Skeletal muscle satellite cell (primary cell): ENCODE measurements around the gene HIVEP3.

ENCODE experiments used
- H3K27me3 ChIP-seq: 2 replicates; pipeline ENCODE4 v1.7.0; 2013; ENCODE audit warnings: low read length; ENCODE audit not compliant: control insufficient read depth, insufficient read depth
- H3K36me3 ChIP-seq: 2 replicates; pipeline ENCODE4 v1.7.0; 2013; ENCODE audit warnings: mild to moderate bottlenecking, control low read depth, low read length; ENCODE audit not compliant: insufficient read depth
- H3K4me1 ChIP-seq: 2 replicates; pipeline ENCODE4 v1.7.0; 2013; ENCODE audit warnings: low read length; ENCODE audit not compliant: control insufficient read depth, insufficient read depth
- H3K4me2 ChIP-seq: 2 replicates; pipeline ENCODE4 v1.7.0; 2013; ENCODE audit warnings: mild to moderate bottlenecking, low read length
- H3K4me3 ChIP-seq: 2 replicates; pipeline ENCODE4 v1.7.0; 2013; ENCODE audit warnings: low read length
- H3K9ac ChIP-seq: 2 replicates; pipeline ENCODE4 v1.7.0; 2013; ENCODE audit warnings: mild to moderate bottlenecking, low read depth, low read length, moderate library complexity
- H3K9me3 ChIP-seq: replicated peaks from 2 replicates; pipeline ENCODE4 v1.7.0; 2013; ENCODE audit warnings: mild to moderate bottlenecking, control low read depth, low read length

HIVEP3 gene

GRCh38 chr1:41679994-41680393 is 238.7 kb downstream of the HIVEP3 start:
- Histone ChIP-seq H3K36me3 (no peaks in the 10 kb centered on the region), H3K9ac (no peak overlapping the region), H3K4me1 (peaks cover 33% of the 10 kb centered on the region), H3K4me2 (no peak overlapping the region), H3K27me3 (no peaks in the 10 kb centered on the region), H3K4me3 (no peak overlapping the region), H3K9me3 (no peaks in the 10 kb centered on the region)

- H3K4me1 ChIP-seq: peaks cover 30% of the 10 kb centered on the region
- no peaks in the 10 kb centered on the region for H3K36me3 ChIP-seq
- H3K4me2 ChIP-seq: no peak overlapping the region
- H3K9ac ChIP-seq: no peak overlapping the region
- H3K4me3 ChIP-seq: no peak overlapping the region
- no peaks in the 10 kb centered on the region for H3K27me3 ChIP-seq
- H3K9me3 ChIP-seq: no peaks in the 10 kb centered on the region
These were observed 239.2 kb downstream of the HIVEP3 start for GRCh38 chr1:41679531-41679930.

GRCh38 chr1:41678111-41678878 is 240.4 kb downstream of the HIVEP3 start:
- Histone ChIP-seq H3K4me1 (peaks cover 18% of the 10 kb centered on the region), H3K4me2 (peak overlapping the region; percentile 31), H3K9ac (peak overlapping the region; percentile 11), H3K4me3 (no peak overlapping the region), H3K9me3 (no peaks in the 10 kb centered on the region), H3K27me3 (peaks cover 7% of the 10 kb centered on the region), H3K36me3 (no peaks in the 10 kb centered on the region)

GRCh38 chr1:41677620-41678019 is 241.1 kb downstream of the HIVEP3 start:
- Histone ChIP-seq H3K4me1 (peaks cover 14% of the 10 kb centered on the region), H3K27me3 (peaks cover 11% of the 10 kb centered on the region)

GRCh38 chr1:41675401-41675800 is 243.3 kb downstream of the HIVEP3 start:
- Histone ChIP-seq H3K27me3 (peaks cover 11% of the 10 kb centered on the region), H3K4me1 (peaks cover 19% of the 10 kb centered on the region)

More at GRCh38 chr1:41677620-41678019, 241.1 kb downstream of the HIVEP3 start:
- Histone ChIP-seq H3K4me2 (no peak overlapping the region), H3K4me3 (no peak overlapping the region), H3K36me3 (no peaks in the 10 kb centered on the region), H3K9me3 (no peaks in the 10 kb centered on the region), H3K9ac (no peak overlapping the region)

DNA sequence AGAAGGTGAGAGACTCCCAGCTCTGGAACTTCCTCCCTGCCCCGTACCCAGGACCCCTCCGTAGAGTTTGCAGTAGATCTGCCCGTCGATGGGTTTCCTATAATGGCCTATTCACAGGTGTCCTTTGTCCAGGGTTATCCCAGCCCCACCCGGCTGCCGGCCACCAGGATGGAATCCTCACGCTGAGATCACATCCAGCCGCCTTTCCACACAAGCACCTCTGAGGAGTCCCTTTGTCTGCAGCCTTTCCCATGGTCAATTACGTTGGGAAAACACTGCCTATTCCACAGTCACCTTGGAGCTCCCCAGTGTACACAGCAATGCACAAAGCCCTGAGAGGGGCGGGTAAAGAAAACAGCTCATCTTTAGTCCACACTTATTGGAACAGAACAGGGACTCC is 244.2 kb downstream of the HIVEP3 start:
- Histone ChIP-seq H3K9ac (no peak overlapping the region), H3K4me1 (peaks cover 25% of the 10 kb centered on the region), H3K4me3 (no peak overlapping the region), H3K4me2 (no peak overlapping the region), H3K36me3 (no peaks in the 10 kb centered on the region), H3K9me3 (no peaks in the 10 kb centered on the region), H3K27me3 (peaks cover 11% of the 10 kb centered on the region)

More at GRCh38 chr1:41675401-41675800, 243.3 kb downstream of the HIVEP3 start:
- no peaks in the 10 kb centered on the region for H3K36me3 ChIP-seq
- H3K4me2 ChIP-seq: no peak overlapping the region
- no peak overlapping the region for H3K9ac ChIP-seq
- H3K4me3 ChIP-seq: no peak overlapping the region
- H3K9me3 ChIP-seq: no peaks in the 10 kb centered on the region

GRCh38 chr1:41673806-41674205 is 244.9 kb downstream of the HIVEP3 start:
- Histone ChIP-seq H3K4me3 (no peak overlapping the region), H3K4me2 (no peak overlapping the region), H3K36me3 (no peaks in the 10 kb centered on the region), H3K9me3 (no peaks in the 10 kb centered on the region), H3K9ac (no peak overlapping the region), H3K27me3 (peaks cover 11% of the 10 kb centered on the region), H3K4me1 (peaks cover 24% of the 10 kb centered on the region)

GRCh38 chr1:41673378-41673777 is 245.3 kb downstream of the HIVEP3 start:
- no peak overlapping the region for H3K4me3 ChIP-seq
- peaks cover 11% of the 10 kb centered on the region for H3K27me3 ChIP-seq
- no peak overlapping the region for H3K4me2 ChIP-seq
- peaks cover 20% of the 10 kb centered on the region for H3K4me1 ChIP-seq
- H3K9me3 ChIP-seq: no peaks in the 10 kb centered on the region
- no peaks in the 10 kb centered on the region for H3K36me3 ChIP-seq
- H3K9ac ChIP-seq: no peak overlapping the region

GRCh38 chr1:41672641-41673361 is 245.9 kb downstream of the HIVEP3 start:
- Histone ChIP-seq H3K4me3 (no peak overlapping the region), H3K9ac (no peak overlapping the region), H3K36me3 (no peaks in the 10 kb centered on the region), H3K4me1 (peaks cover 14% of the 10 kb centered on the region), H3K9me3 (no peaks in the 10 kb centered on the region), H3K4me2 (no peak overlapping the region), H3K27me3 (peaks cover 11% of the 10 kb centered on the region)

- Histone ChIP-seq H3K4me1 (peaks cover 14% of the 10 kb centered on the region), H3K9ac (no peak overlapping the region)
These were observed 246.5 kb downstream of the HIVEP3 start for GRCh38 chr1:41672173-41672572.

GRCh38 chr1:41671116-41671755 is 247.5 kb downstream of the HIVEP3 start:
- H3K4me2 ChIP-seq: no peak overlapping the region
- no peaks in the 10 kb centered on the region for H3K9me3 ChIP-seq
- no peaks in the 10 kb centered on the region for H3K36me3 ChIP-seq
- peaks cover 14% of the 10 kb centered on the region for H3K4me1 ChIP-seq
- H3K4me3 ChIP-seq: no peak overlapping the region
- H3K9ac ChIP-seq: no peak overlapping the region
- H3K27me3 ChIP-seq: peaks cover 11% of the 10 kb centered on the region

More at GRCh38 chr1:41672173-41672572, 246.5 kb downstream of the HIVEP3 start:
- Histone ChIP-seq H3K4me3 (no peak overlapping the region), H3K9me3 (no peaks in the 10 kb centered on the region), H3K27me3 (peaks cover 11% of the 10 kb centered on the region), H3K36me3 (no peaks in the 10 kb centered on the region), H3K4me2 (no peak overlapping the region)
